Measurements from ENCODE around the gene DIAPH2.

DNA sequence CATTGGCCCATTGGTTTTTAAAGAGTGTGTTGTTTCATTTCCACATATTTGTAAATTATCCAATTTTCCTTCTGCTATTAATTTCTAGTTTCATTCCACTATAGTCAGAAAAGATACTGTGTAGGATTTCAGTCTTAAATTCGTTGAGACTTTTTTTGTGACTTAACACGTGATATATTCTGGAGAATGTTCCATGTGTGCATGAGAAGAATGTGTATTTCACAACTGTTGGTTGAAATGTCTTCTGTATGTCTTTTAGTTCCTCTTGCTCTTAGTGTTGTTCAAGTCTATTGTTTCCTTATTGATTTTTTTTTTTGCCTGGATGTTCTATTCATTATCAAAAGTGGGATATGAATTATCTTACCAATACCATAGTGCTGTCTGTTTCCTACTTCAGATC is 806.0 kb downstream of the DIAPH2 start:
- TF ChIP-seq CTBP1 (IDR thresholded peaks at IDR 0.05; ENCODE audit: borderline replicate concordance), result no peak
- TF ChIP-seq BHLHE40 (IDR thresholded peaks at IDR 0.05; ENCODE audit: borderline replicate concordance), result no peak
- TF ChIP-seq SP1 (IDR thresholded peaks at IDR 0.05), result no peak
